Measurements from ENCODE around the gene GAS2L2. TPM values are rescaled to one million over a fixed set of nuclear protein-coding genes. Genes with fewer than 3 reads are reported as not detected.

Gene GAS2L2
- total RNA-seq, 1 experiment from 2014 or later: 0.15 TPM

DNA sequence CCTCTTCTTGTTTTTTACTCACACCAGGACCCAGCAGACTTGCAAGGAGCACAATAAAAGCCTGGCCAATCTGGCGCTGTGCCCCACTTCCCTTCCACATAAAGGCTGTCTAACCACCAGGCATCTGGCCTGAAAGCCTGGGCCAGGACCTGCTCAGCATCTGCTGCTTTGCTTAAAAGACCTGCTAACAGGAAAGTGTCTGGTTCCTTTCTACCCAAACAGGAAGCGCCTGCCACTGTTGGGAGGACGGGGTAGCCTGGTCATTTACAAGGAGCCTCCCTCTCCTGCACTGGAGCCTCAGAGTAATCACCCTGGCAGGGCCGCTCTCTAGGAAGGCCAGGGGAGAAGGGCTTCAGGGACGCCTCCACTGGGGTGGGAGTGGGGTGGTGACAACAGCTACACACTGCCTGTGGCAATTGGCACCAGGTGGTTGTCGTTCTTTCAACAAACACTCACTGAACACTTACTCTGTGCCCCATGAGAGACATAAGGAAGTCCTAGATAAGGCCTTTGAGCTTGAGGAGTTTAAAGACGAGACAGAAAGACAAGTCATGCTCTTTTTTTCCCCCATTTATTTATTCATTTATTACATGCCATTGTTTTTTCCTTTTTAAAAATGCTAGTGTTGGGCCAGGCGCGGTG, 48.7 kb upstream of the GAS2L2 start:
- CTCF ChIA-PET: interaction anchor here (1.4 kb wide), 1 partner anchor 38 kb away, joined by 11 read pairs; no protein-coding TSS in a partner anchor
- Mint-ChIP-seq H3K4me3 (no peak overlapping the region), H3K9me3 (no peaks in the 10 kb centered on the region), H3K4me1 (peaks cover 3% of the 10 kb centered on the region; the same call in 1 of the 2 replicates), H3K27ac (no peak overlapping the region), H3K27me3 (ENCODE audit: low read depth) (peaks cover 31% of the 10 kb centered on the region), H3K36me3 (no peaks in the 10 kb centered on the region)
- ATAC-seq: no peak
- POLR2A ChIA-PET: no interaction called here
- TF ChIP-seq FOXK1 (CRISPR knock-in tag; IDR thresholded peaks at IDR 0.05) (no peak), MYBL2 (CRISPR knock-in tag; IDR thresholded peaks at IDR 0.05) (no peak), RELA (CRISPR knock-in tag; IDR thresholded peaks at IDR 0.05; ENCODE audit: borderline replicate concordance) (no peak), ELF4 (CRISPR knock-in tag; IDR thresholded peaks at IDR 0.05; ENCODE audit: low read depth) (no peak), ZNF423 (CRISPR knock-in tag; IDR thresholded peaks at IDR 0.05) (no peak), HMGA2 (CRISPR knock-in tag; IDR thresholded peaks at IDR 0.05) (no peak), CBFB (CRISPR knock-in tag; IDR thresholded peaks at IDR 0.05; ENCODE audit: low read depth) (no peak)
- TF ChIP-seq, protein P1, sequence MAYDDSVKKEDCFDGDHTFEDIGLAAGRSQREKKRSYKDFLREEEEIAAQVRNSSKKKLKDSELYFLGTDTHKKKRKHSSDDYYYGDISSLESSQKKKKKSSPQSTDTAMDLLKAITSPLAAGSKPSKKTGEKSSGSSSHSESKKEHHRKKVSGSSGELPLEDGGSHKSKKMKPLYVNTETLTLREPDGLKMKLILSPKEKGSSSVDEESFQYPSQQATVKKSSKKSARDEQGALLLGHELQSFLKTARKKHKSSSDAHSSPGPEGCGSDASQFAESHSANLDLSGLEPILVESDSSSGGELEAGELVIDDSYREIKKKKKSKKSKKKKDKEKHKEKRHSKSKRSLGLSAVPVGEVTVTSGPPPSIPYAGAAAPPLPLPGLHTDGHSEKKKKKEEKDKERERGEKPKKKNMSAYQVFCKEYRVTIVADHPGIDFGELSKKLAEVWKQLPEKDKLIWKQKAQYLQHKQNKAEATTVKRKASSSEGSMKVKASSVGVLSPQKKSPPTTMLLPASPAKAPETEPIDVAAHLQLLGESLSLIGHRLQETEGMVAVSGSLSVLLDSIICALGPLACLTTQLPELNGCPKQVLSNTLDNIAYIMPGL (CRISPR knock-in tag; IDR thresholded peaks at IDR 0.05): no peak
- TF ChIP-seq, protein P2, sequence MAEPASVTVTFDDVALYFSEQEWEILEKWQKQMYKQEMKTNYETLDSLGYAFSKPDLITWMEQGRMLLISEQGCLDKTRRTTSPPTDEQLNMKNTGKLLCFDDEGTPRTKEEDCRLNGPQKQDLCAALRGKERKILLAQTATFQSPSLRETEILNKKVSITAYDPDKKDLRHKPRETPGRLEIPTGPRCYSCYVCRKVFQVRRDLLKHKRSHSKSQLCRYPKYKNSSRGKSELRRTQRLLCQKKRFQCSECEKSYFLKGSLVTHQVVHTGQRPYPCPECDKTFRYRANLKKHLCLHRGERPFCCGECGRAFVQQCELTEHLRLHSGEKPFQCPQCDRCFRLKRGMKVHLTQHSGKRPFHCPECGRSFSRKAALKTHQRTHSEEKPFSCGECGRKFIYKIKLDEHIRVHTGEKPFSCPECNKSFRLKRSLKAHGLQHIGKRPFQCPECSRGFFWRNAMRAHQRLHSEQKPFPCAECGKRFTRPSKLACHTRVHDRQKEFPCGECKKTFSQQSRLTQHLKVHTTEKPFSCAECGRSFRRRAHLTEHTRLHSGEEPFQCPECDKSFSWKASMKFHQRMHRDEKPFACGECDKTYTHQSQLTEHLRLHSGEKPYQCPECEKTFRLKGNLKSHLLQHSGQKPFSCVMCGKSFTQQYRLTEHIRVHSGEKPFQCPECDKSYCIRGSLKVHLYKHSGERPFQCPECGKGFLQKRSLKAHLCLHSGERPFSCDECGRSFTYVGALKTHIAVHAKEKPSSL (CRISPR knock-in tag; conservative IDR thresholded peaks at IDR 0.05): no peak
- TF ChIP-seq, protein P3, sequence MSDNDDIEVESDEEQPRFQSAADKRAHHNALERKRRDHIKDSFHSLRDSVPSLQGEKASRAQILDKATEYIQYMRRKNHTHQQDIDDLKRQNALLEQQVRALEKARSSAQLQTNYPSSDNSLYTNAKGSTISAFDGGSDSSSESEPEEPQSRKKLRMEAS (CRISPR knock-in tag; IDR thresholded peaks at IDR 0.05): no peak
- TF ChIP-seq, protein P4, sequence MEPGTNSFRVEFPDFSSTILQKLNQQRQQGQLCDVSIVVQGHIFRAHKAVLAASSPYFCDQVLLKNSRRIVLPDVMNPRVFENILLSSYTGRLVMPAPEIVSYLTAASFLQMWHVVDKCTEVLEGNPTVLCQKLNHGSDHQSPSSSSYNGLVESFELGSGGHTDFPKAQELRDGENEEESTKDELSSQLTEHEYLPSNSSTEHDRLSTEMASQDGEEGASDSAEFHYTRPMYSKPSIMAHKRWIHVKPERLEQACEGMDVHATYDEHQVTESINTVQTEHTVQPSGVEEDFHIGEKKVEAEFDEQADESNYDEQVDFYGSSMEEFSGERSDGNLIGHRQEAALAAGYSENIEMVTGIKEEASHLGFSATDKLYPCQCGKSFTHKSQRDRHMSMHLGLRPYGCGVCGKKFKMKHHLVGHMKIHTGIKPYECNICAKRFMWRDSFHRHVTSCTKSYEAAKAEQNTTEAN (CRISPR knock-in tag; IDR thresholded peaks at IDR 0.05): no peak
- TF ChIP-seq, protein P5, sequence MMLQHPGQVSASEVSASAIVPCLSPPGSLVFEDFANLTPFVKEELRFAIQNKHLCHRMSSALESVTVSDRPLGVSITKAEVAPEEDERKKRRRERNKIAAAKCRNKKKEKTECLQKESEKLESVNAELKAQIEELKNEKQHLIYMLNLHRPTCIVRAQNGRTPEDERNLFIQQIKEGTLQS (CRISPR knock-in tag; conservative IDR thresholded peaks at IDR 0.05): no peak
- DNase-seq (ENCODE audit: low spot score): no peak

DNA sequence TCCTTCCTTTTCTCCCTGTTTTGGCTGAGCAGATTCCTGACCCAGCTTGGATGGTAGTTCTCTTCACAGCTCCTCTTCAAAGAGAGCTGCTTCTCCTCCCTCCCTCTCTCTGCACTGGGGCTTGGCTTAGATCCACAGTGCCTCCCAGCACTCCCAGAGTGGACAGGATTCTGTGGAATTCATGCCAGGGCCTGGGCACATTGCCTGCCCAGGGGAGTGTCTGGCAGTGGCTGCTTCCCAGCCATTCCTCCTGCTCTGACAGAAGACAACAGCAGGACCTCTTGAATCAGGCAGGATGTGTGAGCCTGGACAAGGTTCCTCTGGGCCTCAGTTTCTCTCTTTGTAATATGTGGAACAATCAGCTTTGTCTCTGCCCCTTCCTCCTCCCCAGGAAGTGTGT, 46.9 kb upstream of the GAS2L2 start:
- DNase-seq (ENCODE audit: low spot score): no peak
- no peak overlapping the region for H3K4me3 Mint-ChIP-seq
- no peak overlapping the region for H3K27ac Mint-ChIP-seq
- ChIA-PET CTCF (interaction anchor here (0.9 to 1.6 kb wide), 3 partner anchors 8 to 36 kb away, joined by 3 to 8 read pairs (median 4); no protein-coding TSS in a partner anchor), POLR2A (no interaction called here)
- peaks cover 2% of the 10 kb centered on the region; the same call in 1 of the 2 replicates for H3K4me1 Mint-ChIP-seq
- H3K36me3 Mint-ChIP-seq: no peaks in the 10 kb centered on the region
- H3K27me3 Mint-ChIP-seq (ENCODE audit: low read depth): peaks cover 47% of the 10 kb centered on the region
- H3K9me3 Mint-ChIP-seq: no peaks in the 10 kb centered on the region
- no peak for ATAC-seq
- TF ChIP-seq OVOL2 (CRISPR knock-in tag; IDR thresholded peaks at IDR 0.05; ENCODE audit: borderline replicate concordance): no peak
- no peak for TF ChIP-seq ZNF138 (CRISPR knock-in tag; conservative IDR thresholded peaks at IDR 0.05)
- no peak for TF ChIP-seq EMX1 (CRISPR knock-in tag; IDR thresholded peaks at IDR 0.05)
- TF ChIP-seq, protein P6, sequence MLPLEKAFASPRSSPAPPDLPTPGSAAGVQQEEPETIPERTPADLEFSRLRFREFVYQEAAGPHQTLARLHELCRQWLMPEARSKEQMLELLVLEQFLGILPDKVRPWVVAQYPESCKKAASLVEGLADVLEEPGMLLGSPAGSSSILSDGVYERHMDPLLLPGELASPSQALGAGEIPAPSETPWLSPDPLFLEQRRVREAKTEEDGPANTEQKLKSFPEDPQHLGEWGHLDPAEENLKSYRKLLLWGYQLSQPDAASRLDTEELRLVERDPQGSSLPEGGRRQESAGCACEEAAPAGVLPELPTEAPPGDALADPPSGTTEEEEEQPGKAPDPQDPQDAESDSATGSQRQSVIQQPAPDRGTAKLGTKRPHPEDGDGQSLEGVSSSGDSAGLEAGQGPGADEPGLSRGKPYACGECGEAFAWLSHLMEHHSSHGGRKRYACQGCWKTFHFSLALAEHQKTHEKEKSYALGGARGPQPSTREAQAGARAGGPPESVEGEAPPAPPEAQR (CRISPR knock-in tag; IDR thresholded peaks at IDR 0.05): no peak
- no peak for TF ChIP-seq ZNF121 (CRISPR knock-in tag; IDR thresholded peaks at IDR 0.05)
- no peak for TF ChIP-seq TCF7 (CRISPR knock-in tag; IDR thresholded peaks at IDR 0.05; ENCODE audit: low read depth)
- TF ChIP-seq ETV6 (CRISPR knock-in tag; IDR thresholded peaks at IDR 0.05): no peak
- no peak for TF ChIP-seq ZNF423 (CRISPR knock-in tag; IDR thresholded peaks at IDR 0.05)
- no peak for TF ChIP-seq GTF2I (CRISPR knock-in tag; conservative IDR thresholded peaks at IDR 0.05)
- TF ChIP-seq FOXK1 (CRISPR knock-in tag; IDR thresholded peaks at IDR 0.05): no peak
- TF ChIP-seq CREM (CRISPR knock-in tag; IDR thresholded peaks at IDR 0.05): no peak
- TF ChIP-seq, protein P7, sequence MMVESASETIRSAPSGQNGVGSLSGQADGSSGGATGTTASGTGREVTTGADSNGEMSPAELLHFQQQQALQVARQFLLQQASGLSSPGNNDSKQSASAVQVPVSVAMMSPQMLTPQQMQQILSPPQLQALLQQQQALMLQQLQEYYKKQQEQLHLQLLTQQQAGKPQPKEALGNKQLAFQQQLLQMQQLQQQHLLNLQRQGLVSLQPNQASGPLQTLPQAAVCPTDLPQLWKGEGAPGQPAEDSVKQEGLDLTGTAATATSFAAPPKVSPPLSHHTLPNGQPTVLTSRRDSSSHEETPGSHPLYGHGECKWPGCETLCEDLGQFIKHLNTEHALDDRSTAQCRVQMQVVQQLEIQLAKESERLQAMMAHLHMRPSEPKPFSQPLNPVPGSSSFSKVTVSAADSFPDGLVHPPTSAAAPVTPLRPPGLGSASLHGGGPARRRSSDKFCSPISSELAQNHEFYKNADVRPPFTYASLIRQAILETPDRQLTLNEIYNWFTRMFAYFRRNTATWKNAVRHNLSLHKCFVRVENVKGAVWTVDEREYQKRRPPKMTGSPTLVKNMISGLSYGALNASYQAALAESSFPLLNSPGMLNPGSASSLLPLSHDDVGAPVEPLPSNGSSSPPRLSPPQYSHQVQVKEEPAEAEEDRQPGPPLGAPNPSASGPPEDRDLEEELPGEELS (CRISPR knock-in tag; IDR thresholded peaks at IDR 0.05): no peak
- no peak for TF ChIP-seq JUN (CRISPR knock-in tag; IDR thresholded peaks at IDR 0.05)
- no peak for TF ChIP-seq IRF2 (CRISPR knock-in tag; IDR thresholded peaks at IDR 0.05; ENCODE audit: borderline replicate concordance, low read depth)
- TF ChIP-seq, protein P8, sequence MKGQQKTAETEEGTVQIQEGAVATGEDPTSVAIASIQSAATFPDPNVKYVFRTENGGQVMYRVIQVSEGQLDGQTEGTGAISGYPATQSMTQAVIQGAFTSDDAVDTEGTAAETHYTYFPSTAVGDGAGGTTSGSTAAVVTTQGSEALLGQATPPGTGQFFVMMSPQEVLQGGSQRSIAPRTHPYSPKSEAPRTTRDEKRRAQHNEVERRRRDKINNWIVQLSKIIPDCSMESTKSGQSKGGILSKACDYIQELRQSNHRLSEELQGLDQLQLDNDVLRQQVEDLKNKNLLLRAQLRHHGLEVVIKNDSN (CRISPR knock-in tag; IDR thresholded peaks at IDR 0.05): no peak
